Activated T-helper 9 cell treated with anti-CD3 and anti-CD28 coated beads, Interleukin-2, amount 50 U/mL, for 16 hours (primary cell): Measurements from ENCODE around the gene MED13L.

Experiments used
- DNase-seq: peaks from one replicate; pipeline ENCODE4 v3.0.0-alpha.2; 2020; ENCODE audit warnings: low read depth

MED13L gene

DNA sequence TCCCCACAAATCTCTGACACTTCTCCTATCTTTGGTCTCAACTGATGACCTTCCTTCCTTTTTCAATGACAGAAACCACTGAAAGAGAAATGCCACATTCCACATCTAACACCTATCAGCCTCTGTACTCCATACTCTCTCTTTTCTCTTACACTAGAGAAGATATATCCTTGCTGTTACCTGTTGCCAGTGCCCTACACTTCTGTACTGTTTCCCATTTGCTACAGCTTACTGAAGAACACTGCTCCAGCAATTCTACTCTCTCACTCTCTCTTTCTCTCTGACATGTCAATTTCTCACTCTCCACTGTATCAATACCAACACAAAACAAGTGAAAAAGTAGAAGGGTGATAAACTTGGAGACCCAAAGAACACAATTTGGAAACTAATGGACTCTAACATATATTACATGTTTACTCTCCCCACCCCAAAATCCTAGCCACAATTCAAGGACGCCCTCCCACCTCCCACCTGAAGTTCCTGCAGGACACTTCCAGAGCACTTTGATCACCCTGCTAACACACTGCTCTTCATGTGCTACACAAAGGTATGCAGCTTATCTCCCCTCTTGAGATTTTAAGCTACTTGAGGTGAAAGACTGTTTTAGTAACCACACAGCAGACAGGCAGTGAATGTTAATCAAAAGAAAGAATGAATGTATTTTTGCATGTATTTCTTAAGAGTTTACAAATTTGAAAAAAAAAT lies 95.0 kb downstream of the MED13L start:
- no peak for DNase-seq

- DNase-seq: no peak
Measured at GRCh38 chr12:116180448-116180847, 97.0 kb downstream of the MED13L start.

- DNase-seq: no peak
Measured at GRCh38 chr12:116179384-116179783, 98.1 kb downstream of the MED13L start.

DNA sequence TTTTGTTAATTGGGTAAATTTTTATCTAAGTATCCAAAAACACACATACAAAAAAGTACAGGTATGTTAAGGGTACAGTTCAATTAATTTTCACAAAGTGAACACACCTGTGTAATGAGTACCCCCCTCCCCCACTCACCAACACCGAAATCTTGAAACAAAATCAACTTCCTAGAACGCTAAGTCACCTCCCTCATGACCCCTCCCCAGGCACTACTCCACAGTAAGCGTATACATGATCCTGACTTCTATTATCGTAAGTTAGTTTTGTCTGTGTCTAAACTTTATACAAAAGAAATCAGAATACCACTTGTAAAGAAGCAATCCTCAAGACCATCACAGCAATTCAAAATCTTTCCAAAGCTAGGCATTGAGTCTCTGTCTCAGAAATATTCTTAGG lies 100.5 kb downstream of the MED13L start:
- no peak for DNase-seq

GRCh38 chr12:116174904-116175303 lies 102.6 kb downstream of the MED13L start:
- DNase-seq: no peak

DNA sequence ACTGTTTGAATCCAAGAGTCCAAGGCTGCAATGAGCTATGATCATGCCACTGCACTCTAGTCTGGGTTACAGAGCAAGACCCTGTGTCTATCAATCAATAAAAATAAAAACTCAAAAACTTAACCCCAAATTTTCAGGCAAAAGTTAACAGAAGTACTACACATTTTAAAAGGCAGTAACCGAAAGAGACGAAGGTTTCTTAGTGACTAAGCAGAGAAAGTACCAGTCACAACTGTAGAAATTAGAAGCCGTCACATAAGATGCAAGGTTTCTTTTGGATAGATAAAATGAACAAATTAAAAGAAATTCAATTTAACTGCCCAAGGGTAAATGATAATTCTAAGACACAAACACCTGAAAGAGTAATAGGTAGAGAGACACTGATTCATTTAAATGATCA lies 103.5 kb downstream of the MED13L start:
- no peak for DNase-seq

GRCh38 chr12:116172224-116172849 lies 105.2 kb downstream of the MED13L start:
- DNase-seq: peak; percentile 5

DNA sequence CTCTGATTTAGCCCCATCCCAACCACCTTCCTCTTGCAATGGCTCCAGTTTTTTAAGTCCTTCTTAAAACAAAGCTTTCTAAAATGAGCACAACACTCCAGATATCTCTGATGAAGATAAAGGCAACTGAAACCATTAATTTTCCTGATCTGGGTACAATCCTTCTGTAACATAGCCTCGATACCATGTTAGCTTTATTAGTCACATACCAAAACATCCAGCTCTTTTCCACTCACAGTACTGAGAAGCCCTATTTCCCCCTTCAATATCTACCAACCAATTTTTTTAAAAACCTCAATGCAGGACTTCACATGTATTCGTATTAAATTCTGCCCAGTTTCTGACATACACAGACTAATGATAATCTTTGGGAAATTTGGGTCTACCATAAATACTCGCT lies 105.9 kb downstream of the MED13L start:
- no peak for DNase-seq

GRCh38 chr12:116169071-116169470 lies 108.4 kb downstream of the MED13L start:
- DNase-seq: no peak

DNA sequence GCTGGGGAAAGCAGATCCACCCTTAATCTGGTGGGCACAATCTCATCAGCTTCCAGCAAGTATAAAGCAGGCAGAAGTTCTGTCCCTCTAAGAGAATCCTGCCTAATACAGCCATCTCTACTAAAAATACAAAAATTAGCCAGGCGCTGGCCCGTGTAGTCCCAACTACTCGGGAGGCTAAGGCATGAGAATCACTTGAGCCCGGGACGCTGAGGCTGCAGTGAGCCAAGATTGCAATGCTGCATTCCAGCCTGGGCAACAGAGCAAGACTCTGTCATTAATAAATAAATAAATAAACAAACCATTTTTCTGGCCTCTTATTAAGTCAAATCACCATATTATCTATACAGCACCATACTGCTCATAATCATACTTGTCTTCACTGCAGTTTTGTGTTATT lies 111.2 kb downstream of the MED13L start:
- no peak for DNase-seq

DNA sequence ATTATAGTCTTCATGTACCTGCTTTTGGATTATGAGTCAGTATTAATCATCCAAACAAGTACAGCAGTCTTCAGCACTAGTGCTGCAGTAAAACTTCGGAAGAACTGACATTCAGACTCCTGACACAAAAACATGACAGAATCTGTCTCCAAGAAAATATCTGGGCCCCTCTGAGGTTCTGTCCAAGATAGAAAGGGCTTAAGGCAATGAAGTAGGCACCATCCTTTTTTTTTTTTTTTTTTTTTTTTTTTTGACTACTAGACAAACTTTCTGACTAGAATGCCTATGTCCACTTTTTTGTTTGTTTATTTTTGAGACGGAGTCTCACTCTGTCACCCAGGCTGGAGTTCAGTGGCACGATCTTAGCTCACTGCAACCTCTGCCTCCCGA lies 112.5 kb downstream of the MED13L start:
- no peak for DNase-seq

- DNase-seq: no peak
Measured at GRCh38 chr12:116164250-116165035, 113.0 kb downstream of the MED13L start.

GRCh38 chr12:116162071-116162470 lies 115.4 kb downstream of the MED13L start:
- no peak for DNase-seq

DNA sequence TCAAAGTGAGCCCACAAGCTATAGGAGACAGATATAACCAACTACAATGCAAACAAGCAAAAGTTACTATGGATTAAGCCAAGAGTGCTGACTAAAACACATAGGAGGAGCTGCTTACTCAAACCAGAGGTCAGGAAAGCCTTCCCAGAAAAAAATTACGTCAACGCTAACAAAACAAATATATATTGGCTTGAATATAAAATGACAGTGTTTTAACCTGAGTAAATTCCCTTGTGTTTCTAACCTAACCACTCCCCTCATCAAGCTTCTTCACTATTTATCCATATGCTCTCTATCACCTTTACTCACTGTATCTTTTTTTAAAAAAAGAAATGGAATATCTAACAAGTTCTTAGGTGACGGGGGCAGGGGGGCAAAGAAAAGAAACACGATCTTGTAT lies 115.9 kb downstream of the MED13L start:
- no peak for DNase-seq

- no peak for DNase-seq
Measured at GRCh38 chr12:116160883-116161458, 116.5 kb downstream of the MED13L start.

- DNase-seq: no peak
Measured at GRCh38 chr12:116160231-116160630, 117.3 kb downstream of the MED13L start.

GRCh38 chr12:116159593-116160200 lies 117.8 kb downstream of the MED13L start:
- DNase-seq: no peak

DNA sequence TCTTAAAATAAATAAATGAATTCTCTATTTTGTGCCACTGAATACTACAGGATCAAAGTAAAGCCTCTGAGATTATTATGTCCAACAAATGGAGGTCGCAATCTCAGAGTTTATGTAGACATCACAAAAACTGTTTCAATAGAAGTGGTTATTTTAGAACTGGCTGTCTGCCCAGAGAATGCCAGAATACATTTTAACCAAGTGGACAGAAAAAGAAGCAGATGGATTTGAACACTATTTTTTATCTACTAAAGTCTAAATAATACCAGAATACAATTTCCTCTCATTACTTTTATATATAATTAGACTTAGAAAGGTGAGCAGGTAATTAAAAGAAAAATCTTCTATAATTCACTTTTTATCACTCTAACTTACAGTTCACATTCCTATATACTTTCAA lies 118.3 kb downstream of the MED13L start:
- DNase-seq: no peak

DNA sequence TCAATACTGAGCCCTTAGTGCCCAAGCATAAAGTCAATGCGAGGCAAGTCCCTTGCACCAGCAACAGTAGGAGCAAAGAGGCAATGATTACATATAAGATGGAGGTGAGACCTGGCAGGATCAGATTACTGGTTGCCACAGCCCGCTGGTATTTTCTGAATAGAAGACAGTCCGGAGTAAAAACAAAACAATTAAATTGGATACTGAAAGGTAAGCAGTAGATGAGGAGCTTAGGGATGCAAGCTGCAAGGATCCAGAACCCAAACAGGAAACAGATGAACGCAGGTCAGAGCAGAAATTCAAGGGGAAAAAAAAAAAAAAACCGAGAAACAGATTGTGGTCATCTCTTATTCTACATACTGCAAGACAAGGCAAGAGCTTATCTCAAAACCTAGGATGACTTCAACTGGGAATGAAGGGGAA lies 119.6 kb downstream of the MED13L start:
- no peak for DNase-seq

DNA sequence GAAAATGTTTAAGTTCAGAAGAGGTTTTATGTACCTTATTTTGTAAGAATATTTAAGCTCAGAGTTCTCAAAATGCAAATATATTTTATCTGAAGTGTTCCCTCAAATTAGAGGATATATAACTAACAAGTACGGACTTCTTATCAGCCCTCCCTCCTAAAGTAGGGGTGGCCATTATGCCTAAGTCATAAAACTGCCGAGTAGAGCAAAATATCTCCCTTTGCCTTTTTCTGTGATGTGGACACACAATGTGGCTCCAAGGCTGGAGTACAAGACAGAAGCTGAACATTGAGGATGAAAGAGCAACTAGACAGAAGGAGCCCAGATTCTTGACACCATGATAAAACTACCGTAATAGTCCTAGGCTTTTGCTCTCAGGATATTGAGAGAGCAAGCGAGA lies 120.9 kb downstream of the MED13L start:
- no peak for DNase-seq

DNA sequence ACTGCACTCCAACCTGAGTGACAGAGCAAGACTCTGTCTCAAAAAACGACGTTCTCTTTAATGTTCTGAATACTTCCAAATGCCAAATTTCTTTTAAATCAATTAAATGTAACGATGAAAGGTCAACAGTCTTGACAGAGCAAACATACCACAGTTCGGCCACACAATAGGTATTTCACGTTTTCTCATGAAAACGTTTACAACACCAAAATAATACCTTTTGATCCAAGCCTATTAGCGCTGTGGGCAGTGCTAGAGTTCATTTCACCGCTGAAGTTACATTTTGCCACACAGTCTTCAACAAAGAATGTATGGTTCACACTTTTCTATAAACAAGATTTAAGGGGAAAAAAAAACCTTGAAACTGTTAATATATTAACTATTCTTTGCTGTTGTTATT lies 122.1 kb downstream of the MED13L start:
- no peak for DNase-seq

DNA sequence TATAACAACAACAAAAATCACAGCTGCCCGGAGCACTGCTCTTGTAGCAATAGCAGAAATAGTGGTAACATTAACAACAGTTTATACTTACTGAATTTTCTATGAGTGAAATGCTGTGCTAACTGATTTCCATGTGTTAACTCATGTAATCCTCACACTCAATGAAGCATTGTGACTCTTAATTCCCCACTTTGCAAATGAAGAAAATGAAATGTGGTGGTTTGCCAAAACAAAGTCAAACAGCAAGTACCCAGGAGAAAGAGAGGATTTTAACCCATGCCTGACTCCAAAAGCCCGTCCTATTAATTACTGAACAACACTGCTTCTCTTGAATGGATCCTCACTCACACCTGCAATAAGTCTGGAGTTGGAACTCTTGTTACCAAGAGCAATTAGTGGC lies 123.5 kb downstream of the MED13L start:
- no peak for DNase-seq
